ENCODE measurements around the gene PLCG1.

DNA sequence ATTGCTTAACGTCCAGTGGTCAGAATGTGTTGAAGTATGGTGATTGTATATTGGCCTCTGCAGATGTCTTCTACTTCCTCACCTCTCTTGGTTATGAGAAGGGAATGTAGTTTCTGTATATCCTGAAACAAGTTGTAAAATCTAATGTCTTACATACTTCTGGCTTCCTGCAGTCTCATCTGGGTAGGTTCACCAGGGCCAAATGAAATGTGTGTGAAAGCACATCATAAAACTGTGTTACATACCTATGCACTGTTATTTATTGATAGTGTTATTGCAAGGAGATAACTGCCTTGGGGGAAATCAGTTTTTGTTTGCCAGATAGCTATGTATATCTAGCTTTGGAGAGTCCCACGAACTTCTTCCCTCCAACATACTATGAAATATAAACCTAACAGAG lies 35.7 kb upstream of the PLCG1 start:
- TF ChIP-seq, protein P1, sequence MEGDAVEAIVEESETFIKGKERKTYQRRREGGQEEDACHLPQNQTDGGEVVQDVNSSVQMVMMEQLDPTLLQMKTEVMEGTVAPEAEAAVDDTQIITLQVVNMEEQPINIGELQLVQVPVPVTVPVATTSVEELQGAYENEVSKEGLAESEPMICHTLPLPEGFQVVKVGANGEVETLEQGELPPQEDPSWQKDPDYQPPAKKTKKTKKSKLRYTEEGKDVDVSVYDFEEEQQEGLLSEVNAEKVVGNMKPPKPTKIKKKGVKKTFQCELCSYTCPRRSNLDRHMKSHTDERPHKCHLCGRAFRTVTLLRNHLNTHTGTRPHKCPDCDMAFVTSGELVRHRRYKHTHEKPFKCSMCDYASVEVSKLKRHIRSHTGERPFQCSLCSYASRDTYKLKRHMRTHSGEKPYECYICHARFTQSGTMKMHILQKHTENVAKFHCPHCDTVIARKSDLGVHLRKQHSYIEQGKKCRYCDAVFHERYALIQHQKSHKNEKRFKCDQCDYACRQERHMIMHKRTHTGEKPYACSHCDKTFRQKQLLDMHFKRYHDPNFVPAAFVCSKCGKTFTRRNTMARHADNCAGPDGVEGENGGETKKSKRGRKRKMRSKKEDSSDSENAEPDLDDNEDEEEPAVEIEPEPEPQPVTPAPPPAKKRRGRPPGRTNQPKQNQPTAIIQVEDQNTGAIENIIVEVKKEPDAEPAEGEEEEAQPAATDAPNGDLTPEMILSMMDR (conservative IDR thresholded peaks at IDR 0.05; ENCODE audit: low read depth in 2 of 2), result no peak
- TF ChIP-seq EZH2 (IDR thresholded peaks at IDR 0.05; ENCODE audit: low read depth, unreplicated experiment), result no peak

All from GM23338 (cell line).